Brain microvascular endothelial cell (primary cell): ENCODE results near the gene AFTPH.

Experiments used
- DNase-seq: peaks from one replicate; pipeline ENCODE4 v3.0.0-alpha.2; 2020
- H3K27ac ChIP-seq: fragments of 250-450 bp; sonication (Bioruptor Pico); 2 replicates; pipeline ENCODE4 v1.5.1; 2020; ENCODE audit warnings: mild to moderate bottlenecking, moderate library complexity
- H3K27me3 ChIP-seq: fragments of 250-450 bp; sonication (Bioruptor Pico); replicated peaks from 2 replicates; pipeline ENCODE4 v1.5.1; 2020; ENCODE audit warnings: mild to moderate bottlenecking
- H3K36me3 ChIP-seq: fragments of 250-450 bp; sonication (Bioruptor Pico); replicated peaks from 2 replicates; pipeline ENCODE4 v1.5.1; 2020; ENCODE audit warnings: mild to moderate bottlenecking
- H3K4me3 ChIP-seq: 2 replicates; pipeline ENCODE4 v1.5.1; 2011; ENCODE audit warnings: low read depth, mild to moderate bottlenecking, control low read depth, low read length, moderate library complexity
- in situ Hi-C: cut with HindIII; loops from 2 replicates; pipeline ENCODE4 v1.10.0; 2017; ENCODE audit warnings: low sequenced_read_pairs, low pct_ligation_motif_present
- TF ChIP-seq, protein P1 (sequence below): IDR thresholded peaks from 2 replicates; pipeline ENCODE4 v1.5.1; 2011; ENCODE audit warnings: low read depth, mild to moderate bottlenecking, moderate library complexity, low read length, control low read depth, inconsistent platforms; ENCODE audit errors: missing control alignments

Gene AFTPH

DNA sequence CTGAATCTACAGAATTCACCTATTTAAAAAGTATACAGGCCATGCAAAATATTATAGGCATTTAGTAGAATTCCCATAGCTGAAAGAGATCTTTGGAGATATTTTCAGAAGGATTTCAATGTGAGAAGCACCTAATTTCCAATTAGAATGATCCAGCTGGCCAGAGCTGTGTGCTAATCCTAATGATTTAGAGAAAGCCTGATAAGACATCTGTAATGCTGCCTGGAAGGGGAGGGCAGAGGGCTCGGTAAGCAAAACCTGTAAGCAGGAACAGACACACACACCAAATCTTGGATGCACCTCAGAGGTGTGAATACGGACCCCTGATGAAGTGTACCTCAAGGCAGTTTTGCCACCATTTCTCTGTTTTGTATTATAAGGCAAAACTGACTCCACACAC lies 115.6 kb downstream of the AFTPH start:
- no peak for DNase-seq
- Histone ChIP-seq H3K27me3 (no peaks in the 10 kb centered on the region), H3K36me3 (peaks cover 6% of the 10 kb centered on the region), H3K4me3 (no peak overlapping the region), H3K27ac (no peak overlapping the region)
- TF ChIP-seq, protein P1, sequence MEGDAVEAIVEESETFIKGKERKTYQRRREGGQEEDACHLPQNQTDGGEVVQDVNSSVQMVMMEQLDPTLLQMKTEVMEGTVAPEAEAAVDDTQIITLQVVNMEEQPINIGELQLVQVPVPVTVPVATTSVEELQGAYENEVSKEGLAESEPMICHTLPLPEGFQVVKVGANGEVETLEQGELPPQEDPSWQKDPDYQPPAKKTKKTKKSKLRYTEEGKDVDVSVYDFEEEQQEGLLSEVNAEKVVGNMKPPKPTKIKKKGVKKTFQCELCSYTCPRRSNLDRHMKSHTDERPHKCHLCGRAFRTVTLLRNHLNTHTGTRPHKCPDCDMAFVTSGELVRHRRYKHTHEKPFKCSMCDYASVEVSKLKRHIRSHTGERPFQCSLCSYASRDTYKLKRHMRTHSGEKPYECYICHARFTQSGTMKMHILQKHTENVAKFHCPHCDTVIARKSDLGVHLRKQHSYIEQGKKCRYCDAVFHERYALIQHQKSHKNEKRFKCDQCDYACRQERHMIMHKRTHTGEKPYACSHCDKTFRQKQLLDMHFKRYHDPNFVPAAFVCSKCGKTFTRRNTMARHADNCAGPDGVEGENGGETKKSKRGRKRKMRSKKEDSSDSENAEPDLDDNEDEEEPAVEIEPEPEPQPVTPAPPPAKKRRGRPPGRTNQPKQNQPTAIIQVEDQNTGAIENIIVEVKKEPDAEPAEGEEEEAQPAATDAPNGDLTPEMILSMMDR: no peak
- in situ Hi-C loops: no loop called here

DNA sequence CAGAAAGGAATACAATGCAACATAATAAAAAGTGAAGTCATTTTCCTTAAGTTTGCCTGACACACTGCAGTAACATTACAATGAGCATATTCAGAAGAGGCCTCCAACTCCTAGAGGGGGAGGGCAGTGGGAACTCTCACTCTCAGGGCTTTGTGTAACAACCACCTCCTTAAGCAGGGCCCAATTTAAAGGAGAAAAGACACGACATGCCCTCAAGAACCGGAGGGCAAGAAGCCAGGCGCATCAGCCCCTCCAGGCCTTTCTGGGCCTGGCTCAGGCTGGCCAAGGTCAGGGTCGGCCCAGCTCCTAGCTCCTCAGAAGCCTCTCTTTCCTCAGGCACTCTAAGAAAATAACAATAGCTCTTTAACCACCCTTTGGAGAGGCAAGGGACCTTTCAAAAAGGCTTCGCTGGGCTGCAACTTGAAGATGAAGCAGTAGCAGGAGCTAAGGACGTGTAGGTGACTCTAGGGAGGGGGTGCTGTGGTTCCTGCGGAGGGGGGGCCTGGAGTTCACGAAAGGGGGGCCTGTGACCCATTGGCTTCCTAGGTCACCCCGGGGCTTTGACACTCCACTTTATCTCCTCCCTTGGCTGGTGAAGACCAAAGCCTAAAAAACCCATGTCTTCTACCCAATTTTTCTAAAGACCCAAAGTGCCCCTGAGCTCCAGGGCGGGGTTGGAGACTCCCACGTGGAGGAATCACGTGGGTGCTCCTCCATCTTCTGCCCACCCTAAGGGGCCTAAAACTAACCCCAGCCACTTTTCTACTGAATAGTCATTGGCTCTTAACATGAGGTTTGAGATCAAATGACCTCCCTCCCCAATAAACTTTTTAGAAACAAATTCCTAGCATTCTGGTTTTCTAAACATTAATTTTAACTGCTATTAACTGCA lies 116.3 kb downstream of the AFTPH start:
- Histone ChIP-seq H3K27me3 (no peaks in the 10 kb centered on the region), H3K27ac (no peak overlapping the region), H3K4me3 (no peak overlapping the region), H3K36me3 (peaks cover 6% of the 10 kb centered on the region)
- TF ChIP-seq, protein P1: no peak
- no peak for DNase-seq
- in situ Hi-C loops: no loop called here

DNA sequence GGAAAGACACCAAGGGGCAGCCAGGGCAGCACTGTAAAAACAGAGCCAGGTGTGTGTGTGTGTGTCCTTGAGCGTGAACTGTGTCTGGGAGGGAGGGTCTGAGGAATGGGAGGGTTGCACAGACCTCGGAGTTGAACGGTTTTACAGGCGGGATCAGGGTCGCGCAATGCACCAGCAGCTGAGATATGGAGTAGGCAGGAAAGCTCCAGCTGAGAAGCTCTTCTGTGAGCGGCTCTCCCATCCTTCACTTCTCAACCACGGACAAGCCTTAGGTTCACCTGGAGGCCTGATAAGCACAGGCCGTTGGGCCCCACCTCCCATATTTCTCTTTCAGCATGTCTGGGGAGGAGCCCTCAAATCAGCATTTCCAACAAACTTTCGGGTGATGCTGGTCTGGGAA lies 117.5 kb downstream of the AFTPH start:
- no peak overlapping the region for H3K27ac ChIP-seq
- in situ Hi-C loops: no loop called here
- H3K4me3 ChIP-seq: no peak overlapping the region
- TF ChIP-seq, protein P1: no peak
- no peaks in the 10 kb centered on the region for H3K27me3 ChIP-seq
- no peaks in the 10 kb centered on the region for H3K36me3 ChIP-seq
- DNase-seq: no peak
